Fibroblast of villous mesenchyme (primary cell): Measurements from ENCODE around the gene DKK3. TPM values are rescaled to one million over a fixed set of nuclear protein-coding genes. Genes with fewer than 3 reads are reported as not detected.

Source experiments
- DNase-seq: peaks from one replicate; pipeline ENCODE4 v3.0.0-alpha.2; 2010; ENCODE audit warnings: low read depth
- H3K4me3 ChIP-seq: 2 replicates; pipeline ENCODE4 v1.5.1; 2011; ENCODE audit warnings: low read depth, mild to moderate bottlenecking, low read length
- total RNA-seq: library from RNA; depleted of rRNA; stranded (reverse); fragments of >200 nt; gene quantifications from 2 replicates; pipeline ENCODE4 v1.2.3, GENCODE V29; 2012
- TF ChIP-seq, protein P1 (sequence below): IDR thresholded peaks from 2 replicates; pipeline ENCODE4 v1.5.1; 2012; ENCODE audit warnings: low read depth, mild to moderate bottlenecking, low read length; ENCODE audit not compliant: insufficient read depth

DKK3 gene
- total RNA-seq, 1 donor: 338 TPM

DNA sequence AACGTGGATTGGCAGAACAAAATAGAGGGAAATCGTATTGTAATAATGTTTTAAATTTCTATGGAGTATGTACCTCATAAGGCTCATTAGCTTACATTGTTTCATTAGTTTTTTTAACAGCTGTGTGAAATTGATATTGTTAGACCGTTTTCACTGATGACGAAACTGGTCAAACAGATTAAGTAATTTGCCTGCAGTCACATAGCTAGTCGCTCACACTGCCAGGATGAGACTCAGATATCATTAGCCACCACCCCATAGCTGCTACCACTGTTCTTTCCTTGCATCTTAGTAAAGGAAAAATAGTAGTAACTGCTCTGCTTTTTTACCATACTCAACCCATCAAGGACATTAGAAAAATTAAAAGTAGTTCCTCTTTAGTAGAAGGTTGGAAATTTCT is 64.0 kb downstream of the DKK3 start:
- TF ChIP-seq, protein P1, sequence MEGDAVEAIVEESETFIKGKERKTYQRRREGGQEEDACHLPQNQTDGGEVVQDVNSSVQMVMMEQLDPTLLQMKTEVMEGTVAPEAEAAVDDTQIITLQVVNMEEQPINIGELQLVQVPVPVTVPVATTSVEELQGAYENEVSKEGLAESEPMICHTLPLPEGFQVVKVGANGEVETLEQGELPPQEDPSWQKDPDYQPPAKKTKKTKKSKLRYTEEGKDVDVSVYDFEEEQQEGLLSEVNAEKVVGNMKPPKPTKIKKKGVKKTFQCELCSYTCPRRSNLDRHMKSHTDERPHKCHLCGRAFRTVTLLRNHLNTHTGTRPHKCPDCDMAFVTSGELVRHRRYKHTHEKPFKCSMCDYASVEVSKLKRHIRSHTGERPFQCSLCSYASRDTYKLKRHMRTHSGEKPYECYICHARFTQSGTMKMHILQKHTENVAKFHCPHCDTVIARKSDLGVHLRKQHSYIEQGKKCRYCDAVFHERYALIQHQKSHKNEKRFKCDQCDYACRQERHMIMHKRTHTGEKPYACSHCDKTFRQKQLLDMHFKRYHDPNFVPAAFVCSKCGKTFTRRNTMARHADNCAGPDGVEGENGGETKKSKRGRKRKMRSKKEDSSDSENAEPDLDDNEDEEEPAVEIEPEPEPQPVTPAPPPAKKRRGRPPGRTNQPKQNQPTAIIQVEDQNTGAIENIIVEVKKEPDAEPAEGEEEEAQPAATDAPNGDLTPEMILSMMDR: no peak
- DNase-seq: no peak
- H3K4me3 ChIP-seq: no peak overlapping the region

DNA sequence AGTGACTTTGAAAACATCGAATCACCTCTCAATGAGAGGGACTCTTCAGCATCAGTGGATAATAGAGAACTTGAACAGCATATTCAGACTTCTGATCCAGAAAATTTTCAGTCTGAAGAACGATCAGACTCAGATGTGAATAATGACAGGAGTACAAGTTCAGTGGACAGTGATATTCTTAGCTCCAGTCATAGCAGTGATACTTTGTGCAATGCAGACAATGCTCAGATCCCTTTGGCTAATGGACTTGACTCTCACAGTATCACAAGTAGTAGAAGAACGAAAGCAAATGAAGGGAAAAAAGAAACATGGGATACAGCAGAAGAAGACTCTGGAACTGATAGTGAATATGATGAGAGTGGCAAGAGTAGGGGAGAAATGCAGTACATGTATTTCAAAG is 65.8 kb downstream of the DKK3 start:
- no peak for DNase-seq
- TF ChIP-seq, protein P1: no peak
- H3K4me3 ChIP-seq: no peak overlapping the region

DNA sequence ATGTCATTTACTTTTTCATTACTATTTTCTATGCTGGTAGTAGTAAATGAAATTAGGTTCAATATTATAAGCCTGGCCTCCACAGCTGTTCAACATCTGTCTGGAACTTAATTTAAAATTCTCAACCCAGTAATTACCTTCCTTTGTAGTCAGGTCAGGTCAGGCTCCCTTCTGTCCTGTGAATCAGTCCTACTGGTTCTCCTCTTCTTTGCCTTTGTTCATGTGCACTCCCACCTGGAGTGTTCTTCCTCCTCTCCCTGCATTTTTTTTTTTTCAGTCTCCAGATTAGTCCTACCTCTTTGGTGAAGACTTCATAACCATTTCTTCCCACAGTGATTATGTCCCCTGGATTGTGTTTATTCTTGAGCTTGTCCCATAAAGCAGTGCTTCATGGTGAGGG is 67.9 kb downstream of the DKK3 start:
- H3K4me3 ChIP-seq: no peak overlapping the region
- DNase-seq: no peak
- TF ChIP-seq, protein P1: no peak

DNA sequence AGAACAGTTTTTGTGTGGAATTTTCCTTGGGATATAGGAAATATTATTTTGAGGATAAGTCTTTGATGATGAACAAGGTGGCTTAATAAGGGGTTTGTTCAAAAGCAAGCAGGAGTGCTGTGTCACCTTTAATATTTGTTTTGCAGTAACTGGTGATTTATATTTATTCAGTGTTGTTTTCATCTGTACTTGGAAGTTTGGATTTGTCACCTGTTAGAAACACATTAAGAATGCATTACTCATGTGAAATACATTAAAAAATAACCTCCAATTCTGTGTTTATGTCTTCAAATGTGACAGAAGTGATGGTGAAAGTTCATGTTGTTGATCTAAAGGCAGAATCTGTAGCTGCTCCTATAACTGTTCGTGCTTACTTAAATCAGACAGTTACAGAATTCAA is 70.5 kb downstream of the DKK3 start:
- H3K4me3 ChIP-seq: no peak overlapping the region
- TF ChIP-seq, protein P1: no peak
- peak; percentile 24 for DNase-seq

DNA sequence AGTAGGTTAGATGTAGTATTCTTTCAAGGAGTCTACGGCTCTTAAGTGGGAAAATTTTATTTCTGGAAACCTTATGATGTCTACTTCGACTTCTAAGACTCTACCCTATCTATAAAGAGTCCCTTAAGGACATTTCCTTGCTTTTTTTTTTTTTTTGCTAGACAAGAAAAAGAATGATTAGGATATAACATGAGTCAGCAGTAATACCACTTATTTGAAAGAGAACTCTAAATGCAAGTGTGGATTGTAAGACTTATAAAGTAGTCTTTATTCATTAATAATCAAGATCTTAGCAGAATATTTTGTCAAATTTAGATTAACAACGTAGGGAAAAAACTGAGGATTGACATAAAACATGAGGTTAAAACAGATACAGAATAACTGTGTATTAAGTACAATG is 71.0 kb downstream of the DKK3 start:
- no peak for DNase-seq
- TF ChIP-seq, protein P1: no peak
- H3K4me3 ChIP-seq: no peak overlapping the region

DNA sequence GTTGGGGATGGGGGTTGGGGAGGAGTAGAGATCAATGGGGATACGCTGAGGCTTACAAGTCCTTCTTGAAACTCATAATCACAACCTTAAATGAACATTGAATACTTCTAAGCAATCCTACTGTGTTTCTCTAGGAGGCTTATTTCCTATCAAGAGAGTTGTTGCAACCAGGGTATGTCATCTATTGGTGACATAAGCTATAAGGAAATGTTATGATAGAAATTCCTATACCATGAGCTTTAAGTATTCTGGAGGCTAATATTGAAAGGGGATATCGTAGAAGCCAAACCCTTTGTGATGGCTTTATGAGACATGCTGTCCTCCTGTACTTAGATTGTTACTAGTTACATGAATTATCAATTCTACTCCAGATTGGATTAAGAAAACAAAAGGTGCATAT is 72.9 kb downstream of the DKK3 start:
- DNase-seq: no peak
- no peak overlapping the region for H3K4me3 ChIP-seq
- TF ChIP-seq, protein P1: no peak

DNA sequence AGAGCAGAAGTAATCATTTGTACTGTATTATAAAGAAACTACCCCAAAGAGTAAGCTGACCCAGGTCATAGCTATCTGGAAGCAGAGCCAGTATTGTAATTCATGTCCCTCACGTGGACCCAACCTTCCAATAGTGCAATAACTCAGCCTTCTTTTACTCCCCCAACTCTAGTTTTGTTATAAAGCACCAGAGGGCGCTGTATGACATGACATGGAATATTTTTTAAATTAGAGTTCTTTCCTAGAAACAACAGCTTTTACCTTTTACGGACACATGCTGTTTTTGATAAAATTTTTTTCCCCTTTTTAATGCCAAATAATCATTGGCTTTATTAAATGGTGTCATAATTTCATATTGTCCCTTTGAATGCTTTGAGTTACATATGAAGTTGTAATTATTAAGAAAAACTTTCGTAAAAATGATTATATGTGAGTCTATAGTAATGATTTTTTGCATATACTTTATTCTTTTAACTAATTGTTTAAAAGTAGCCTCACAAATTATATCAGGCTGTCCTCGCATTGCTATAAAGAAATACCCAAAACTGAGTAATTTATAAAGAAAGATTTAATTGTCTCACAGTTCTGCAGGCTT is 76.9 kb downstream of the DKK3 start:
- peak; percentile 71 for DNase-seq
- H3K4me3 ChIP-seq: no peak overlapping the region
- TF ChIP-seq, protein P1: peak; percentile 65
